GM15510 (cell line): Measurements from ENCODE around the gene STK10.

Experiments
- POLR2A ChIP-seq: IDR thresholded peaks from 3 replicates; pipeline ENCODE4 v1.6.1; 2011; ENCODE audit warnings: borderline replicate concordance; ENCODE audit not compliant: insufficient read length; ENCODE audit errors: extremely low read depth

The STK10 gene

DNA sequence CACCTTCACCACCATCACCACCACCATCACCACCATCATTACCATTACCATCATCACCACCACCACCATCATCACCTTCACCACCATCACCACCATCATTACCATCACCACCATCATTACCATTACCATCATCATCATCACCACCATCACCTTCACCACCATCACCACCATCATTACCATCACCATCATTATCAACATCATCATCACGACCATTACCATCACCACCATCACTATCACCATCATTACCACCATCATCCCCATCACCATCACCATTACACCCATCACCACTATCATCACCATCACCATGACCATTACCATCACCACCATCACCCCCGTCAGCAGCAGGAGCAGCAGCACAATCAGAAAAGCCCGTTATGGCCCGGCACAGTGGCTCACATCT lies 89.1 kb downstream of the STK10 start:
- no peak for TF ChIP-seq POLR2A

DNA sequence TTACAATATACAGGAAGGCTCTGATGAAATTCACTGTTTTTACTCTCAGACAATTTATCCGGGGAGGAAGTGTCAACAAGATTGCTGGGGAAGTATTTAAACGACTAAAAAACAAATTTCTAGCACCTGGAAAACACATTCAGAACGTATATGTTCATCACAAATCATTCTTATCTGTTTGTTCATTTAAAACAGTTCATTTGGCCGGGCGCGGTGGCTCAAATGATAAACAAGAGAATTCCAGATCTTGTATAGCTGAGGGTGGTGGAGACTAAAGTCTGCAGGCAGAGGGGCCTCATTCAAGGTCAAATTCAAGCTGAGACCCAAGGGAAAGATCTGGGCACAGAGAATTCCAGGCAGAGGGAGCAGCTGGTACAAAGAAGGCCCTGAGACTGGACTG lies 90.0 kb downstream of the STK10 start:
- no peak for TF ChIP-seq POLR2A

DNA sequence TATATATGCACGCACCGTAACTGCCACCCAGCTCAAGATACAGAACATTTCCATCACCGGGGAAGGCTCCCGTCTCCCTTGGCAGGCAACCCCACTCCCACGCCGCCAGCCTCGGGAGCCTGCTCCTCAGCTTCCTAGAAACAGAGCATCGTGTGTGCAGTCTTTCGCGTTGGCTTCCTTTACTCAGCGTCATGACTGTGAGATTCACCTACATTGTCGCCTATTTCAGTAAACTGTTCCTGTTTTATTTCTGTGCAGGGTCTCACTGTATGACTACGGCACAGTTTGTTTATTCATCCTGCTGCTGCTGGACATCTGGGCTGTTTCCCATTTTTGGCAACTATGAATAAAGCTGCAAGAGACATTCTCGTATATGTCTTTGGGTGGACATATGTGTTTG lies 90.7 kb downstream of the STK10 start:
- no peak for TF ChIP-seq POLR2A

GRCh38 chr5:172096207-172096940 lies 91.7 kb downstream of the STK10 start:
- no peak for TF ChIP-seq POLR2A

- no peak for TF ChIP-seq POLR2A
Observed at GRCh38 chr5:172095368-172096206, 92.4 kb downstream of the STK10 start.

- TF ChIP-seq POLR2A, result no peak
Observed at GRCh38 chr5:172093965-172094364, 94.1 kb downstream of the STK10 start.

DNA sequence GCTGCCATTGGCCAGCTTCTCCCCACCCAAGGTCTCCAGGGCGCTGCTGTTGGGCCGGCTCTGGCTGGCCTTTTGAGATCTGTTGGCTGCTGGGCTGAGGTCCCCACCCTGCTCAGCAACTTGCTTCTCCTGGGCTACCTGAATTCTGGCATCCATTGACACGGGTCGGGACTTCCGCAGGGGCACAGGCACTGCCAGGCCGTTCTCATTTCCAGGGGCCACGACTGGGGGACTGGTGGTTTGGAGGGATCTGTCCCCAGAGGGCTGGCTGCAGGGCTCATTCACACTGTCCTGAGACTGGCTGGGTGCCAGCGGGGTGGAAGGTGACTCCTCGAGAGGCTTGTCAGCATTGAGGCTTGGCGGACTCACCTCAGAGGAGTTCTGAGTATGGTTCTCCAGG lies 94.5 kb downstream of the STK10 start:
- TF ChIP-seq POLR2A, result no peak

DNA sequence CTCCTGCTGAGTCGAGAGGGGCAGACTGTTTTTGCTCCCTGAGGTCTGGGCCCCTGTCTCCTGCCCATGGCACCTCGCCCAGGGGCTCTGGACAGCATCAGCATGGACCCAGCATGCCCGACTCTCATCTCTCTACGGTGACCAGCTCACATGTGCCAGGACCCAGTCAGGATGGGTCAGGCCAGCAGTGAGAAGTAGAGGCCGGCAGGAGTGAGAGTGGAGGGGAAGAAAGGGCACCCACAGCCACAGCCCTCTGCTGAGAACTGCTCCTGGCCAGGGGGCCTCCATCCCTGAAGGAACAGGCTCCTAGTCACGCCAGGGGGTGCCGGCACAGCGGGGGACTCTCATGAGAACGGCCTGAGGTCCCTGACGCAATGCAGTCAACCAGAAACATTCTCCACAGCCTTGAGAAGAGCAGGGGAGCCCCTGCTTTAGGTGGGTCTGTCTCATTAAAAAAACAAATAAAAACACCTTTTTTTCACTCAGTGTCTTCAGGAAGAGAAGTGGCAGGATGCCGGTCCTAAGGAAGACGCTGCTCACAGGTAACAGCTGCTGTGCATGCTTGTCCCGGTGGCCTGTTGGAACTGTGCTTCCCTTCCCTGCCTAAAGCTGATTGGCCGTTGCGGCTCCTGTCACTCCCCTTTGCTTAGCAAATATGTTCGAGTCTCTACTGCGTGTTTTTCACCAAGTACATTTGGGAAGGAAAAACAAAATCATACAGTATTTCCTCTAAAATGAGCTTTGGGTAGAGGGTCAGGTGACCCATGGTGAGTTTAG lies 95.9 kb downstream of the STK10 start:
- TF ChIP-seq POLR2A, result no peak

- no peak for TF ChIP-seq POLR2A
Observed at GRCh38 chr5:172090976-172091547, 97.0 kb downstream of the STK10 start.

DNA sequence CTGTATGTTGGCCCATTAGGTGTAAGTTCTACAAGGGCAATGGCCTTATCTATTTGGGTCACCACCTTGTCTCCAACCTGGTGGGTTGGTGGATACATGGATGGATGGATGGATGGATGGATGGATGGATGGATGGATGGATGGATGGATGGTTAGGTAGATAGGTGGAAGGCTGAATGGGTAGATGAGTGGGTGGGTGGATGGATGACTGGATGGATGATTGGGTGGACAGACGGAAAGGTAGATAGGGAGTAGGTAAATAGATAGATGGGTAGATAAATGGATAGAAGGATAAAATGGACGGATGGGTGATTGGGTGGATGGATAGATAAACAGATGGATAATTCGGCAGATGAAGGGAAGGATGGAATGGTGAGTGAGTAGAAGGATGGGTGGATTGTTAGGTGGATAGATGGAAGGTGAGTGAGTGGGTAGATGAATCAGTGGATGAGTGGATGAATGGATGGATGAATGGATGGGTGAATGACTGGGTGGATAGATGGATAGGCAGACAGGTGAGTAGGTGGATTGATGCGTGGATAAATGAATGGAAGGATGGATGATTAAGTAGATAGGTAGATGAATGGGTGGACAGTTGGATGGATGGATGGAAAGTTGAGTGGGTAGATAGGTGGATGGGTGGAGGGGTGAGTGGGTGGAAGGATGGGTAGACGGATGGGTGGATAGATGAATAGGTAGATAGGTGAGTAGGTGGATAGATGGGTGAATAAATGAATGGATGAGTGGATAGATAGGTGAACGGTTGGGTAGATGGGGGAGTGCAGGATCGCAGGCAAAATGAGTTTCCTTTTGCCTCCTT lies 98.5 kb downstream of the STK10 start:
- TF ChIP-seq POLR2A, result no peak

DNA sequence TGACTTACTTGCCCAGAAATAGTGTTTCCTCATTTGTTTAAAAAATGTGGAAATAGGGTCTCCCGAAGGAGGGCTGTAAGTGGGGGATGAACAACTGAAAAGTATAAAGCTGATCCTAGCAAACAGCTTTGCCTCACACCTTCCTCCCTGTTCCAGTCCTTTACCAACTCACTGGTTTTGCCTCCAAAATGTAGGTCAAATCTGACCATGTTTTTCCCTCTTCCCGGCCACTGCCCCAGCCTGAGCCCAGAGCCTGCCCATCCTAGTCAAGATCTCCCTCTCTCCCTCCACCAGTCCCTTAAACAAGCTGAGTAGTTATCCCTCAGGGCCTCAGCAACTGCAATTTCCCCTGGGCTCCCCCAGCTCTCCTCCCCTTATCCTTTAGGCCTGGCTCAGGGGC lies 99.2 kb downstream of the STK10 start:
- TF ChIP-seq POLR2A, result no peak

DNA sequence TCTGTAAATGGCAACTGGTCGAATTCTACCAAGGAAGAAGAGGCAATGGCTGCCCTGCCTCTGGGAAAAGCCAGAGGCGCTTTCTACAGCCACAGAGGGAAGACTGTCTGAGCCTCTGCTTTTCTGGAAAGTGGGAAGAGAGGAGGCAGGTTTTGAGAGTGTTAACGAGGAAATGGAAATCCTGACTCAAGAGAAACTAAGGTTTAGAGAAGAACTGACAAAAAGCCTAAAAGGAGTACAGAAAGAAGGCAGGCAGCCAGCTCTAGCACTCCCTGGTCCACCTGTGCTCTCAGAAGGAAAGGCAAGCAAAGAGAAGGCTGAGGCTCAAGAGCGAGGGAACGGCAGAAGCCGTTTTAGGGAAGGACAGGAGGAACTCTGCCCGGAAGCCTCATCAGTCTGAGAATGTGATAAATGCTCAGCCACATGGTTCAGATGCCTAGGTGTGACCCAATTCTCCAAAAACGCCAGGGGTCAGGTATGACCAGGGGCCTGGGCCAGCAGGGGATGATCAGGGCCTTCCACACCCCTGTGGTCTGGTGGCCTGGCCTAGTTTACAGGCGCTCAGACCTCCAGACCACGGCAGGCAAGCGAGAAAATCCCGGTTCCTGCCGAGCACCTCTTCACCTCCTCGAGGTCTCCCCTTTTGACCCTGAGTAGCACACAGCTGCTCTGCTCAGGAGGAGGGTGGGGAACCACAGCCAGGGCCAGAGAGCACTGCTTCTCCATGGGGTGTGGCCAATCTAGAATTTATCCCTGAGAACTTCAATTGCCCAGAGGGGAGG lies 101.6 kb downstream of the STK10 start:
- no peak for TF ChIP-seq POLR2A

GRCh38 chr5:172085738-172086137 lies 102.3 kb downstream of the STK10 start:
- no peak for TF ChIP-seq POLR2A

DNA sequence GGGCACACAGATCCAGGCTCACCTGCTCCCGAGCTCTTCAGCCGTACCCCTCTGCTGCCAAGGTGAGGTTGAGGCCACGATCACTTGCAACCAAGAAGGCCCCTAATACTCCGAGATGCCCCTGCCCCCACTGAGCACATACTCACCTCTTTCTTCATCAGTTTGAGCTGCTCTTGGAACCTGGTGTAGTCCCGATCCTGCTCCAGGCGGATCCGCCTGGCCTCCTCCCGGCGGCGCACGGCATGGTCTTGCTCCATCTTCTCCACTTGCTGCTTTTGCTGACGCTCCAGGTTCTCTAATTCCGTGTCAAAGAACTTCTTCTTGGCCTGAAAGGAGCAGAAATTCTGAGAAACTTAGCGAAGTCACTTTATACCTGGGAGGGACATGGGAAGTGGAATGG lies 105.8 kb downstream of the STK10 start:
- TF ChIP-seq POLR2A, result no peak

GRCh38 chr5:172079876-172080275 lies 108.1 kb downstream of the STK10 start:
- TF ChIP-seq POLR2A, result no peak
